Measurements from ENCODE around the gene ZNF426. TPM values are rescaled to one million over a fixed set of nuclear protein-coding genes. Genes with fewer than 3 reads are reported as not detected.

Gene ZNF426
- total RNA-seq, 8 experiments from 2014 or later, result 10.4 to 21.3 (median 16.2) TPM

Other genes starting within 250 kb of the ZNF426 start
- gene ZNF699, start 228.8 kb downstream of the ZNF426 start, total RNA-seq, result 10 to 100 TPM in 1 of 8 experiments, 1 to 10 TPM in 6, under 1 TPM in 1; 0.41 to 11.8 (median 4.1) TPM
- gene ZNF559, start 214.5 kb downstream of the ZNF426 start, total RNA-seq, result 10 to 100 TPM in 5 of 8 experiments, 1 to 10 TPM in 3; 3.8 to 24.3 (median 15.5) TPM
- 10 to 100 TPM in 2 of 8 experiments, 1 to 10 TPM in 6; 2.2 to 12.6 (median 5.4) TPM for gene ZNF177, start 175.6 kb downstream of the ZNF426 start, total RNA-seq
- 10 to 100 TPM; 12.7 to 42.4 (median 19.5) TPM for gene ZNF266, start 103.1 kb downstream of the ZNF426 start, total RNA-seq
- gene ZNF560, start 40.0 kb downstream of the ZNF426 start, total RNA-seq, result 1 to 10 TPM in 1 of 8 experiments, under 1 TPM in 6, not detected in 1; 0.05 to 3.5 (median 0.21) TPM
- gene ZNF121, start 45.9 kb upstream of the ZNF426 start, total RNA-seq, result 10 to 100 TPM; 43.9 to 72.6 (median 51.5) TPM
- gene ZNF561, start 82.6 kb upstream of the ZNF426 start, total RNA-seq, result 10 to 100 TPM; 23.2 to 60.3 (median 33.7) TPM
- 10 to 100 TPM; 20.6 to 39.4 (median 28.1) TPM for gene ZNF562, start 136.5 kb upstream of the ZNF426 start, total RNA-seq
- 10 to 100 TPM in 2 of 8 experiments, 1 to 10 TPM in 6; 5.1 to 15.0 (median 7.6) TPM for gene ZNF846, start 230.1 kb upstream of the ZNF426 start, total RNA-seq

All from motor neuron (in vitro differentiated cells).